ENCODE measurements around the gene CLDN20.
"Not testable (repeated sequence)": the region's sequence is repeated elsewhere in the genome, so short reads cannot be mapped to it uniquely, and the experiment has no call there.

DNA sequence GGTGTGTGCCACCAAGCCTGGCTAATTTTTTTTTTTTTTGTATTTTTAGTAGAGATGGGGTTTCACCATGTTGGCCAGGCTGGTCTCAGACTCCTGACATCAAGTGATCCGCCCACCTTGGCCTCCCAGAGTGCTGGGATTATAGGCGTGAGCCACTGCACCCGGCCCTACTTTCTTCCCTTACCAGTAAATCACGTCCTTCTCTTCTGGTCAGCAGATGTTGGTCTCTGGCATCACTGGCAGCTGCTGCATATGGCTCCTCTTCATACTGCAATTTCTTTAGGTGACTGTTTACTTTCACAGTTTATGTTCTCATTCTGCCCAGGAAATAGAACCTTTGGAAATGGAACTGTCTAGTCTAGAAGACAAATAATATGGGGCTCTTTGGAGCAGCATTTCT lies 32.8 kb upstream of the CLDN20 start:
- TF ChIP-seq, protein P1, sequence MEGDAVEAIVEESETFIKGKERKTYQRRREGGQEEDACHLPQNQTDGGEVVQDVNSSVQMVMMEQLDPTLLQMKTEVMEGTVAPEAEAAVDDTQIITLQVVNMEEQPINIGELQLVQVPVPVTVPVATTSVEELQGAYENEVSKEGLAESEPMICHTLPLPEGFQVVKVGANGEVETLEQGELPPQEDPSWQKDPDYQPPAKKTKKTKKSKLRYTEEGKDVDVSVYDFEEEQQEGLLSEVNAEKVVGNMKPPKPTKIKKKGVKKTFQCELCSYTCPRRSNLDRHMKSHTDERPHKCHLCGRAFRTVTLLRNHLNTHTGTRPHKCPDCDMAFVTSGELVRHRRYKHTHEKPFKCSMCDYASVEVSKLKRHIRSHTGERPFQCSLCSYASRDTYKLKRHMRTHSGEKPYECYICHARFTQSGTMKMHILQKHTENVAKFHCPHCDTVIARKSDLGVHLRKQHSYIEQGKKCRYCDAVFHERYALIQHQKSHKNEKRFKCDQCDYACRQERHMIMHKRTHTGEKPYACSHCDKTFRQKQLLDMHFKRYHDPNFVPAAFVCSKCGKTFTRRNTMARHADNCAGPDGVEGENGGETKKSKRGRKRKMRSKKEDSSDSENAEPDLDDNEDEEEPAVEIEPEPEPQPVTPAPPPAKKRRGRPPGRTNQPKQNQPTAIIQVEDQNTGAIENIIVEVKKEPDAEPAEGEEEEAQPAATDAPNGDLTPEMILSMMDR (conservative IDR thresholded peaks at IDR 0.05): not testable (repeated sequence)
- not testable (repeated sequence) for TF ChIP-seq ZFX (IDR thresholded peaks at IDR 0.05)
